ENCODE measurements around the gene COA5. TPM values are rescaled to one million over a fixed set of nuclear protein-coding genes. Genes with fewer than 3 reads are reported as not detected.

COA5 gene
- polyA plus RNA-seq, 1 of the 3 experiments (the other 2 are of a cell fraction) = 40.3 TPM

DNA sequence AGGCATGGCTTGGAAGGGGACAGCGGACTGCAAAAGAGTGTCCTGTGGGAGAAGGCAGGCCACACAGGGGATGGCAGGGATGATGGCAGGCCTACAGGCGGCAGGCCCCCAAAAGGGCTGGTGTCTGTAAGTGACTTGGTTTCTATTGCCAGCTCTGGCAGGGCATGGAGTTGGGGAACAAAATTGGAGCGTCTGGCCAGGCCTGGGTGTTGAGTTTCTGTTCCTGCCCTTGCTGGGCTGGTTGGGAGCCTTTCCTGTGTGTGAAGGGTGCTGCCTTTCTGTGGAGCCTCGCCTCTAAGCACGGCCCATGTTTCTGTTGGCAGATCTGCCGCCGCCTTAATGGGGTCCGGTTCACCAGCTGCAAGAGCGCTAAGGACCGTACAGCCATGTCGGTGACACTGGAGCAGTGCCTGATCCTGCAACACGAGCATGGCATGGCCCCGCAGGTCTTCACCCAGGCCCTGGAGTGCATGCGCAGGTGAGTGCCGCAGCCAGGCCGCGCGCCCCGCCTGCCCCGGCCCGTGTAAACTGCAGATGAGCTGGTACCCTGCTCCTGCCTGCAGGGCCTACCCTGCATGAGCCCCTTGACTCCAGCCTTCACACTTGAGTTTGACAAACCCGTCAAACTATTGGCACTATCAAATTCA lies 31.5 kb downstream of the COA5 start:
- WGBS (ENCODE audit: low lambda C conversion rate) = 87% methylated on average over 12 of the region's 22 CpGs
- ChIA-PET POLR2A (no interaction called here), CTCF (interaction anchor here (0.6 to 2.2 kb wide), 7 partner anchors 8 to 165 kb away, joined by 3 to 9 read pairs (median 4); partner anchors contain the start of genes COA5 and UNC50)
- Histone ChIP-seq H3K4me1 (ENCODE audit: control insufficient read depth in 1 of 2, insufficient read depth in 2 of 2, low read depth in 1 of 2, low read length in 1 of 2) (peaks cover 0 to 2% of the 10 kb centered on the region in 2 experiments; a peak in 1 of 4 replicates), H3K27me3 (ENCODE audit: insufficient read depth) (no peaks in the 10 kb centered on the region), H3K9me2 (no peaks in the 10 kb centered on the region), H2AFZ (ENCODE audit: low read depth) (no peak overlapping the region), H3K79me2 (ENCODE audit: insufficient read depth) (no peaks in the 10 kb centered on the region), H3K9ac (no peak overlapping the region), H3K9me3 (no peaks in the 10 kb centered on the region), H3K27ac (ENCODE audit: low read depth in 2 of 2, low read length in 1 of 2) (no peak overlapping the region; a peak in 1 of 4 replicates), H4K20me1 (ENCODE audit: insufficient read depth) (no peaks in the 10 kb centered on the region), H3K4me3 (ENCODE audit: low read depth in 2 of 2, low read length in 1 of 2) (no peak overlapping the region), H3K4me2 (no peak overlapping the region), H3K36me3 (replicated peaks in 1 of 2; ENCODE audit: control insufficient read depth in 1 of 2, insufficient read depth in 2 of 2, low read length in 1 of 2) (peaks cover 0 to 30% of the 10 kb centered on the region in 2 experiments), H3F3A (replicated peaks; ENCODE audit: insufficient read depth) (peaks cover 3% of the 10 kb centered on the region)
- DNase-seq = no peak
- TF ChIP-seq, protein P1, sequence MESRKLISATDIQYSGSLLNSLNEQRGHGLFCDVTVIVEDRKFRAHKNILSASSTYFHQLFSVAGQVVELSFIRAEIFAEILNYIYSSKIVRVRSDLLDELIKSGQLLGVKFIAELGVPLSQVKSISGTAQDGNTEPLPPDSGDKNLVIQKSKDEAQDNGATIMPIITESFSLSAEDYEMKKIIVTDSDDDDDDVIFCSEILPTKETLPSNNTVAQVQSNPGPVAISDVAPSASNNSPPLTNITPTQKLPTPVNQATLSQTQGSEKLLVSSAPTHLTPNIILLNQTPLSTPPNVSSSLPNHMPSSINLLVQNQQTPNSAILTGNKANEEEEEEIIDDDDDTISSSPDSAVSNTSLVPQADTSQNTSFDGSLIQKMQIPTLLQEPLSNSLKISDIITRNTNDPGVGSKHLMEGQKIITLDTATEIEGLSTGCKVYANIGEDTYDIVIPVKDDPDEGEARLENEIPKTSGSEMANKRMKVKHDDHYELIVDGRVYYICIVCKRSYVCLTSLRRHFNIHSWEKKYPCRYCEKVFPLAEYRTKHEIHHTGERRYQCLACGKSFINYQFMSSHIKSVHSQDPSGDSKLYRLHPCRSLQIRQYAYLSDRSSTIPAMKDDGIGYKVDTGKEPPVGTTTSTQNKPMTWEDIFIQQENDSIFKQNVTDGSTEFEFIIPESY (IDR thresholded peaks at IDR 0.05; ENCODE audit: borderline replicate concordance, low read depth) = no peak
- TF ChIP-seq RAD21 (IDR thresholded peaks at IDR 0.05; ENCODE audit: low read length) (no peak), GABPA (IDR thresholded peaks at IDR 0.05; ENCODE audit: low read depth) (no peak)
- TF ChIP-seq, protein P2, sequence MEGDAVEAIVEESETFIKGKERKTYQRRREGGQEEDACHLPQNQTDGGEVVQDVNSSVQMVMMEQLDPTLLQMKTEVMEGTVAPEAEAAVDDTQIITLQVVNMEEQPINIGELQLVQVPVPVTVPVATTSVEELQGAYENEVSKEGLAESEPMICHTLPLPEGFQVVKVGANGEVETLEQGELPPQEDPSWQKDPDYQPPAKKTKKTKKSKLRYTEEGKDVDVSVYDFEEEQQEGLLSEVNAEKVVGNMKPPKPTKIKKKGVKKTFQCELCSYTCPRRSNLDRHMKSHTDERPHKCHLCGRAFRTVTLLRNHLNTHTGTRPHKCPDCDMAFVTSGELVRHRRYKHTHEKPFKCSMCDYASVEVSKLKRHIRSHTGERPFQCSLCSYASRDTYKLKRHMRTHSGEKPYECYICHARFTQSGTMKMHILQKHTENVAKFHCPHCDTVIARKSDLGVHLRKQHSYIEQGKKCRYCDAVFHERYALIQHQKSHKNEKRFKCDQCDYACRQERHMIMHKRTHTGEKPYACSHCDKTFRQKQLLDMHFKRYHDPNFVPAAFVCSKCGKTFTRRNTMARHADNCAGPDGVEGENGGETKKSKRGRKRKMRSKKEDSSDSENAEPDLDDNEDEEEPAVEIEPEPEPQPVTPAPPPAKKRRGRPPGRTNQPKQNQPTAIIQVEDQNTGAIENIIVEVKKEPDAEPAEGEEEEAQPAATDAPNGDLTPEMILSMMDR (IDR thresholded peaks at IDR 0.05) = no peak
- TF ChIP-seq, protein P3, sequence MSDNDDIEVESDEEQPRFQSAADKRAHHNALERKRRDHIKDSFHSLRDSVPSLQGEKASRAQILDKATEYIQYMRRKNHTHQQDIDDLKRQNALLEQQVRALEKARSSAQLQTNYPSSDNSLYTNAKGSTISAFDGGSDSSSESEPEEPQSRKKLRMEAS (IDR thresholded peaks at IDR 0.05; ENCODE audit: low read depth) = no peak

DNA sequence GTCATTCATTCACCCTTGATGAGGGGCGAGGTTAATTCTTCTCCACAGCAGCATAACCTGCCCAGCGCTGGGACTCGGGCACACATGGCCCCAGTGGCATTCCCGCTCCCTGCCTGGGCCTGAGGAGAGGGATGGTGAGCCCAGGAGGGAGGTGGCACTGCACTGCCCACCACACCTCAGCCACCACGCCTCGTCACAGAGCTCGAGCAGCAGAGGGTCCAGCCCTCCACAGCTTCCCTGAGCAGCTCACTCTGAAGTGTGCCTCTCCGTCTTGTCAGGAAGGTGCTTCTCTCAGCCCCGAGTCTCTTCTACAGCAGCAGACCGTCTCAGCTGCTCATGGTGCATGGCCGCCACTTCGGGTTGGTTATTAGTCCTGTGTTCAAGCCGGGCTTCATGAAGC lies 34.9 kb downstream of the COA5 start:
- no peaks in the 10 kb centered on the region for H3K9me3 ChIP-seq
- no peak overlapping the region for H3K27ac ChIP-seq (ENCODE audit: low read depth in 2 of 2, low read length in 1 of 2)
- CTCF ChIA-PET = interaction anchor here (0.7 kb wide), 1 partner anchor 14 kb away, joined by 3 read pairs; no protein-coding TSS in a partner anchor
- WGBS (ENCODE audit: low lambda C conversion rate) = 96% methylated on average over 8 of the region's 13 CpGs
- no peaks in the 10 kb centered on the region for H3K79me2 ChIP-seq (ENCODE audit: insufficient read depth)
- H3K4me2 ChIP-seq = no peak overlapping the region
- peaks cover 0 to 2% of the 10 kb centered on the region in 2 experiments; a peak in 1 of 4 replicates for H3K4me1 ChIP-seq (ENCODE audit: control insufficient read depth in 1 of 2, insufficient read depth in 2 of 2, low read depth in 1 of 2, low read length in 1 of 2)
- TF ChIP-seq RXRA (IDR thresholded peaks at IDR 0.05; ENCODE audit: borderline replicate concordance, low read depth) = no peak
- H3K9ac ChIP-seq = no peak overlapping the region
- H3K4me3 ChIP-seq (ENCODE audit: low read depth in 2 of 2, low read length in 1 of 2) = no peak overlapping the region
- no peaks in the 10 kb centered on the region for H3K9me2 ChIP-seq
- H3K27me3 ChIP-seq (ENCODE audit: insufficient read depth) = no peaks in the 10 kb centered on the region
- DNase-seq = no peak
- peaks cover 0 to 33% of the 10 kb centered on the region in 2 experiments for H3K36me3 ChIP-seq (replicated peaks in 1 of 2; ENCODE audit: control insufficient read depth in 1 of 2, insufficient read depth in 2 of 2, low read length in 1 of 2)
- POLR2A ChIA-PET = no interaction called here
- no peaks in the 10 kb centered on the region for H3F3A ChIP-seq (replicated peaks; ENCODE audit: insufficient read depth)
- H4K20me1 ChIP-seq (ENCODE audit: insufficient read depth) = no peaks in the 10 kb centered on the region
- no peak overlapping the region for H2AFZ ChIP-seq (ENCODE audit: low read depth)
